ELF-1 (cell line): Measurements from ENCODE around the gene RAET1E.
A peak's percentile ranks its signal among the peaks of the same experiment; 100 is the strongest.
"Not testable (repeated sequence)": the region's sequence is repeated elsewhere in the genome, so short reads cannot be mapped to it uniquely, and the experiment has no call there.

Experiments used
- DNase-seq: peaks from one replicate; pipeline ENCODE4 v3.0.0-alpha.2; 2016; ENCODE audit warnings: low read depth, low spot score

RAET1E gene

DNA sequence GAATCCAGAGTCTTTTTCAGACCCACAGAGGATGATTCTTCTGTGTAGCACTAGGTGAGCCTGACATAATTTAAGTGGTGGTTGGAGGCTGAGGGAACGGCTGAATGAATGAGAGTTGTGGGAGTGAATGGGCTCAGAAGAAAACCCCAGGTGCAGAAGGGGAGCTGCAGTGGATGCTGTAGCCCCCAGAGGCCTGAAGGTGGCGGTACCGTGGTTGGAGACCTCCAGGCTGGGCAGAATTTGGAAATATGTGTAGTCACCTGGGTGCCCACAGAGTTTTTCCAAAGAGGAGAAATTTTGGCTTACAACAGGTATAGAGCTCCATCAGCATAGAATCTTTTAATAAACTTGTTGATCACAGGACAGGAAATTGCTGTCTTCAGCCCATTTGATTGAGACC lies 31.5 kb upstream of the RAET1E start:
- no peak for DNase-seq

DNA sequence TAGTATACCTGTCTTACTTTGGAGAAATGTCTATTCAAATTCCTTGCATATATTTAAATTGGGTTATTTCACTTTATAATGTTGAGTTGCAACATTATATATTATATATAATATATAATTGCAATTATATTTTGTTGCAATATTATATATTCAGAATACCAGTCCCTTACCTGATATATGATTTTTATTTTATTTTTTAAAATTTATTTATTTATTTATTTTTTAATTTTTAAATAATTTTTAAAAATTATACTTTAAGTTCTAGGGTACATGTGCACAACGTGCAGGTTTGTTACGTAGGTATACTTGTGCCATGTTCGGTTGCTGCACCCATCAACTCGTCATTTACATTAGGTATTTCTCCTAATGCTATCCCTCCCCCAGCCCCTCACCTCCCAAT lies 29.1 kb upstream of the RAET1E start:
- DNase-seq: not testable (repeated sequence)

DNA sequence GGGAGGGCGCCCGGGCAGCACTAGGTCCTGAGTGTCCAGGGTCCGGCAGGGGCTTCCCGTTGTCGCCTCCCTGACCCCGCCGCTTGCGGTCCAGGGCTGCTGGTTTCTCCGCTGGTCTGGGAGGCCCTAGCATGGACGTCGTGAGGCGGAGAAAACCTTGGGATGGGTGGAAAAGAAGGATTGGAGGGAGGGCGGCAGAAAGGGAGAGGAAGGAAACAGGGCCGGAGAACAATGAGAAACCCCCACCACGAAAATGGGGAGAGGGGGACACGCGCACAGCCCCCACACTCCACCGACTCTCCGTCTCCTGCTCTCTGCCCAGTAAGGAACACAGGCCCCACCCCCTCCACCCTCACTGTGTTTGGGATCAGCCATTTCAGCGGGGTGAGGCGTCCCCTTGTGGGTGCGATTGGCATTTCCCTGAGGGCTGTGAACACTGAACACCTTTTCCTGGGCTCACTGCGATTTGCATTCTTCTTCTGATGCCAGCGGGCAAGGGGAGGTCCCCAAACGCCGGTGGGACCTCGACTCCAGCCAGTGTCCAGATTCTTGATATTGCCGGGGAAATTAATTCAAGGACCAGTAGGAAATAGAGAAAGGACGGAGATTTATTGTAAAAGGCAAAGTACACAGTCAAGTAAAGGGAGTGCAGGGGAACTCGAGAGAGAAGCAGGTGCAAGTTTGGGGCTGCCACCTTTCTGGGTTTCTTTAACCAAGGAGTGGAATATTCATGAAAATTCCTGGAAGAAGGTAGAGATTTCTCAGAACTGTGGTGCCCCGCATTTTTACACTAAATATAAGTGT lies 28.3 kb upstream of the RAET1E start:
- DNase-seq: peak; percentile 89

DNA sequence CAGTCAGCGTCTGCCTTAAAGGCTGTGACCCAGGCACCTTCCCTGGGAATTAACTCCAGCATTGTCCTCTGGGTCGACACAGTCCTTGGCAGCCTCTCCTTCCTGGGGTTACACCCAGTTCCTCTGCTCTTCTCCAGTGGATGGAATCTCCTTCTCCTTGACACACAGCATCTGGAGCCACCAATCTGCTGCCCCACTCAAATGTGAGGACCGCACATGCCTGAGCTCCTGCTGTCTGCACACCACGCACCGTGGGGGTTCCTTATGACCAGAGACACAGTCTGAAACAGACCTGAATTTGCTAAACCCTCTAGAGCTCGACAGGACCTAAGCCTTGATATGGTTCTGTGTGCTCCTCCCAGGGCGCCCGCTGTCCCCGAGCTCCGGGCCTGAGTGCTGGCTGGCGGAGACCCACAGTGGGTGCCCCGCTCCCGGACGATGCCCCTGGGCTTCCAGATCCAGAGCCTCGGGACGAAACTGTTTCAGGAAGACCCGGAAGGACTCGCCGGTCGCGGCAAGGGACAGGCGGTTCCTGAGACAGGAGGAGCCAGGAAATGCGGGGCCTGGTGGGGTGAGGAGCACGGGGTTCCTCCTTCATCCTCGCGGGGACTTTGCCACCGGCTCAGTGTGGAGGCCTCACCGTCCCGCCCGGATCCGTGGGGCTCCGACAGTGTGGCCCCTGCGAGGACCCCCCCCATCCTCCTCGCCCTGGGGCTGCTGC lies 27.5 kb upstream of the RAET1E start:
- no peak for DNase-seq

DNA sequence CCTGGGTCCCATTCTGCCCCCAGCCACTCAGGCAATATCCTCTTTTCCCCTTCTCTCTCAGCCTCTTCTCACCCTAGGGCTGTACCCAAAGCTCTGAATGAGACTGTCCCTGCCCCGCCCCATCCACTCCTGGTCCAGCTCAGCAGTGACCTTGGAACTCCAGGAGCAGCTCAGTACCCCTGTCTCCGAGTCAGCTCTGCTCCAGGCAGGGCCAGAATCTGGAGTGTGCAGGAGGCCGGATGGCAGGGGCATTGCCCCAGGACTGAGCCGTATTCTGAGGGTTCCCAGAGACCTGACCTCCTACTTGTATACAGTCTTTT lies 27.0 kb upstream of the RAET1E start:
- no peak for DNase-seq

DNA sequence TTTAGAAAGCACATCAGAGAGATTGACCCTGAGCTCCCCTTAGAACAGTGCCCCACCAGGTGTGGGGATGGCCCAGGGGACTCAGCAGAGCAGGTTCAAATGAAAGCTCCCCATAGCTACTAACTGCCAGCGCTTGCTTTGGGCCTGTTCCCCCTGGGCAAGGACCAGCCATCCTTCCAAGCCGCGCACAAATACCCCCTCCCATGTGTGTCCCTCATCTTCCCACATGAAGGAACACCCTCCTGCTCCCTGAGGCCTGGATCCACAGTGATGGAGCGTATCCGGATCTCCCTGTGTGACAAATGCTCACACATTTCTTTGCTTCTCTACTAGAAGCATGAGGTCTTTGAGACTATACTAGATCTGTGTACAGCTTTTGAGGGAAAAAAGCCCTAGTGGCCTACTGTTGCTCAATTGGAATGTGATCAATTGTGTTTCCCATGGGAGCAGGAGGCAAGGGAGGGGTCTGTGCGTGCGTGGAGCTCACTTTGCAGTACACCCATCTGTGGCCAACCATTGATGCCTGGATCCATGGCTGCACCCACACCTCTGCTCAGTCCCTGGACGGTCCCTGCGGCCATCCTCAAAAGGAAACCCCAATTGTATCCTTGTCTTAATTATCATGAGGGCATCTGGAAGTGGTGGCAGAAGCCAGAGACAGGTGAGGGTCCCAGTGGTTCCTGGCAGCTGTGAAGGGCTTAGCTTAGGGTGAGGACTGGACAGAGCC lies 26.5 kb upstream of the RAET1E start:
- DNase-seq: no peak

DNA sequence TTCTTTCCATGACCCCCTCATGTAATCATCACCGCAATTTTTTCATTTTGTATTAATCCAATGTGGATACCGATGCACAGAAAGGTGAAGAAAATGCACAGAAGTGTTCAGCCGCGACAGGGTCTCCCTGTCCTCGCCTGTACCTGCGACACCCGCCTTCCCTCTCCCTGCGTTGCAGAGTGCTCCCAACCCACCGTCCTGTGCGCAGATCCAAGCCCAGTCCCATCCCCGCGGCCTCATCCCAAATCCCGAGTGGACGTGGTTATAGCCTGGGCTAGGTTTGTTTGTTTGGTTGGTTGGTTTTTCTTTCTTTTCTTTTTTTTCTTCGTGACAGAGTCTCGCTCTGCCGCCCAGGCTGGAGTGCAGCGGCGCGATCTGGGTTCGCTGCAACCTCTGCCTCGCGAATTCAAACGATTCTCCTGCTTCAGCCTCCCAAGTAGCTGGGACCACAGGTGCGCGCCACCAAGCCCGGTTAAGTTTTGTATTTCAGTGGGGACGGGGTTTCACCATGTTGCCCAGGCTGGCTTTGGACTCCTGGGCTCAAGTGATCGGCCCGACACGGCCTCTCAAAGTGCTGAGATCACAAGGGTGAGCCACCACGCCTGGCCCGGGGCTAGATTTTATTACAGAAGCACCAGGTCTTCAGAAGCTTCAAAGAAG lies 25.5 kb upstream of the RAET1E start:
- DNase-seq: no peak

DNA sequence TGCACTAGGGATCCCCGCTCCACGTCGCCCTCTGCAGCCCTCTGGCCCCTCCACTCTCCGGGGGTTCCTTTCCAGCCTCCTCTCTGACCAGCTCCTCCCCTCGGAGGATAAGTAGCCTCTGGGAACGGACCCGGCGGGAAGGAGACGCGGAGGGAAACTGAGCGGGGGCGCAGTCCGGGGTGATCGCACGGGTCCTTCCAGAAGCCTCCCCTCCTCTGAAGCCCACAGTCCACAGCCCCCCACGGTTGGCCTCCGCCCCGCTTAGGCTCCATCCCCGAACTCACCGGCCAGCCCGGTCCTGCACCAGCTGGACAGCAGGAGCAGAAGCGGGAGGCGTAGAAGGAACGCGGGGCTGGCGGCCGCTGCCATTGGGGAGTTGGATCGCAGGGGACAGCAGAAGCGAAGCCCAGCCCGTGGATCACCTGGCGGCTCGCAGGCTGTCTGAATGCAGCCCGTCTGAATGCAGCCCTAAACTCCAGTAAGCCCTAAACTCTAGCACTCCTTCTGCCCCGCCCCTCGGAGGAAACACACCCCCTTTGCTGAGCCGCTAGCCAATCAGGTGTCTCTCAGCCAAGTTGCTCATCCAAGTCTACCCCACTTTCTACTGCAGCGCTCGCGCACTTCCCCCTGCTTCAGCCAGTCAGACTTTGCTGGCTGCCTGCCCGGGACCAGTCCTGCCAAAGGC lies 24.9 kb upstream of the RAET1E start, which contains the start of gene RAET1G:
TSS of gene RAET1G (minus strand) at position 480 of the 685 bp plus-strand sequence. CDS start at position 369, 111 bp downstream.
- peak; percentile 89 for DNase-seq

DNA sequence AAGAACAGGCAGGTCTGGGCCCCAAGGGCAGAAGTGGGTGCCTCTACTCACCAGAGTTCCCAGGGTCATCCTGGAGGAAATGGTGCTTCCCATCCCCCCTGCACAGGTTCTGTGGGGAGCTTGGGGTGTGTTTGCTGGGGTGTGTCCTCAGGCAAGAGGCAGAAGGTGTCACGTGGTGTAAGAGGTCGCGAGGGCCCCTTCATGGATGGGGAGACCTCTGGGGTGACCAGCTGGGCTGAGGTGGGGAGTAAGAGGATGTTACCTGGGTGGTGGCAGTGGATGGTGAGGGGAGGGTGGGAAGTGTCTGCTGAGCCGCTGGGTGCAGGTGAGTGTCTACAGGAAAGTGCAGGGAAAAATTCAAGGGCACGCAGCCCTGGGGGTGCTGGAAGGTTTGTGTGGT lies 24.2 kb upstream of the RAET1E start:
- not testable (repeated sequence) for DNase-seq

DNA sequence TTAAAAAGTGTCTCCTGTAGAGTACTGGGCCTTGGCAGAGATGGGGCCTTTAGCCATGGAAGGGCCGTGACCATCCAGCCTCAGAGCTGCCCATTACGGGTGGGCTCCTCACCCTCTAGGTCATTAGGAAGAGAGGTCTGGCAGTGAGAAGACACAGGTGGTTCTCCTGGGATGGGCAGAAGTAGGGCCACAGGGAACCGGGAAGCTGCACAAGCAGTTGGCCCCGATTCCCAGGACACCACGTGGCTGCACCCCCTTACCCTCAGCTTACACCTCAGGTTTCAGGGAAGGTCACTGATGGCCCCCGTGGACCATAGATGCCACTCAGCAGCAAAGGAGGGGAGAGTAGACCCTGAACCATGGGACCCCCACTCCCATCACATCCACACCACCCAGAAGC lies 23.4 kb upstream of the RAET1E start:
- DNase-seq: no peak

DNA sequence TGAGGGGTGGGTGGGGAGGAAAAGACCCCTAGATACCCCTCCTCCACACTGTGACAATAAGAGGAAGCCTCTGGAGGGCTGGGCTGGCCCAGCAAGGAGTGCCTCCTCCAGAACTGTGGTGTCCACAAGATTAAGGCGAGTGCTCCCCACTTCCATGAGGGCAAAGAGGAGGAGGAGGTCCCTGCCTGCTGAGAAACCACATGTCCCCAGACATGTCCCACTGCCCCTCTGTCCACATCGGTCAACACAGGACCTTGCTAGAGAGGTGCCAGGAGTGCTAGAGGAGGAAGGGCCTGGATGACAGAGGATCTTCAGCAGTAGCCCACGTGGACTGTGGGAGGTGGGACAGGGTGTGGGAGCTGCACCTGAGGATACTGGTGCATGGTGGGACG lies 21.9 kb upstream of the RAET1E start:
- no peak for DNase-seq

DNA sequence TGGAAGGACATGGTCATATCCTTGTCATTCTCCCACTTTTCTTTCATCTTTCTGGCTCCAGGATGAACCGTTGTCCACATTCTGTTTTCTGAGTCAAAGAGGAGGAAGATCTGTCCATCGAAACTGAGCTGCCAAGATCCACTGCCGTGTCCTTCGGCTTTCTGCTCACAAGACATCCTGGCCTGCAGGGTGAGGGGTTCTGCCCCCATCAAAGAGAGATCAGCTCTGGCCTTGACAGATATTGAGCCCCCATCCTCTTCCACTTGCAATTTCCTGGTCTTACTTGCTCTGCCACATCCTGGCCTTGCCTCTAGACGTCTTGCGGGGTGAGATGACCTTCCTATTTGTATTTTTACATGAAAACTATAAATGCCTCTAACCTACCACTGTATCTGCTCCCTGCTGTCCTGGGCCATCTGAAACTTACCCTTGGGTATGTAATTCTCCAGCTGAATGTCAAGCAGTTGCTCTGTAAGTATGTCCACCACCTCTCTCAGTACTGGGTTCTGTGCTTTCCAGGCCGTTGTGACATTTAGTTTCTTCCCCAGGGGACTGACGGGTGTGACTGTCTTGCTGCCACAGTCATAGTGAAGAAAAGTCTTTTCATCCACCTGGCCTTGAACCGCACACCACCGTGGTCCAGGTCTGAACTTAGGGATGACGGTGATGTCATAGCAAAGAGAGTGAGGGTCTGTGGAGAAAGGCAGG lies 21.4 kb upstream of the RAET1E start:
- DNase-seq: not testable (repeated sequence)

DNA sequence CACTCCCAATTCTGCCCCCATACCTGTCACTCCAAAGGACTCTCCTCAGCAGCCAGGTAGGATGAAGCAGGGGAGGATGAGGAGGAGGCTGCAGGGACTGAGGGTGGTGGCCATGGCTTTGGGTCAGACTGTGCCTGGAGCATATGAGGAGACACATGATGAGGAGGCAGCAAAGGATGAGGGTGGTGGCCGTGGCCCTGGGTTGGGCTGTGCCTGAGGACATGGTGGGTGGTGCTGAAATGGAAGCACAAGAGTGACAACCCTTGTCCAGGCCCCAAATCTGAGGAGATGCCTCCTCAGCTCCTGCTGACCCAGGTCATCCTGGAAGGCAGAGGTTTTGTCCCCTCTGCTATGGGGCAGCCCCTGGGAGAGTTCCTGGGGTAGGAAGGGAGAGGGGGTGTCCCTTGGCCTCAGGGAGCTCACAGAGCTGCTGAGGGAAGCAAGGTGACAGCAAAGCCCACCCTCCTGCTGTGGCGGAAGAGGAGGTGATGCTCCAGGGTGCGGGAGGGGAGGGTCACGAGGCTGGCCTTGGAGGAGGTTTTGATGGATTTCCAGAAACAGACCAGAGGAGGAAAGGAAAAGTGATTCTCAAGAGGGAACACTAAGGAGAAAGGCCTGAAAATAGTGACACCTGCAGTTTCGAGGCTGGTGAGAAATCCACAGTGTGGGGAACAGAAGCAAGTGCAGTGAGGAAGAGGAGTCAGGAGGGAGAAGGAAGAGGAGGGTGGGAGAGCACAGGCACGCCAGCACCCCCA lies 20.4 kb upstream of the RAET1E start:
- DNase-seq: no peak

DNA sequence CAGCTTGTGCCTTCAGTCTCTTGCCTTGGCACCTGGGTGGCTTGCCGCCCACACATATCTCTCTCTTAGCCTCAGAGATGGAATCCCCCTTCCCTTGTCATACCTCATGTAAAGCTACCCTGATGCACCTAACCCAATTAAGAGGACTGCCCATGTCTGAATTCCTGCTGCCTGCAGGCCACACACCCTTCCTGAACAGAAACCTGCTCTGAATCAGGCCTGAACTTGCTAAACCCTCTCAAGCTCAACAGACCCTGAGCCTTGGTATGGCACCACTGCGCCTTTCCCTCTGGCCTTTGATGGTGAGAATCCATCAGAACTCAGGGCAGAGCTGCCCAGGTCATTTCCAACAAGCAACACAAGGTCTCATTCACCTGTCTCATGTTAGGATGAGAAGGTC lies 19.8 kb upstream of the RAET1E start:
- DNase-seq: no peak

DNA sequence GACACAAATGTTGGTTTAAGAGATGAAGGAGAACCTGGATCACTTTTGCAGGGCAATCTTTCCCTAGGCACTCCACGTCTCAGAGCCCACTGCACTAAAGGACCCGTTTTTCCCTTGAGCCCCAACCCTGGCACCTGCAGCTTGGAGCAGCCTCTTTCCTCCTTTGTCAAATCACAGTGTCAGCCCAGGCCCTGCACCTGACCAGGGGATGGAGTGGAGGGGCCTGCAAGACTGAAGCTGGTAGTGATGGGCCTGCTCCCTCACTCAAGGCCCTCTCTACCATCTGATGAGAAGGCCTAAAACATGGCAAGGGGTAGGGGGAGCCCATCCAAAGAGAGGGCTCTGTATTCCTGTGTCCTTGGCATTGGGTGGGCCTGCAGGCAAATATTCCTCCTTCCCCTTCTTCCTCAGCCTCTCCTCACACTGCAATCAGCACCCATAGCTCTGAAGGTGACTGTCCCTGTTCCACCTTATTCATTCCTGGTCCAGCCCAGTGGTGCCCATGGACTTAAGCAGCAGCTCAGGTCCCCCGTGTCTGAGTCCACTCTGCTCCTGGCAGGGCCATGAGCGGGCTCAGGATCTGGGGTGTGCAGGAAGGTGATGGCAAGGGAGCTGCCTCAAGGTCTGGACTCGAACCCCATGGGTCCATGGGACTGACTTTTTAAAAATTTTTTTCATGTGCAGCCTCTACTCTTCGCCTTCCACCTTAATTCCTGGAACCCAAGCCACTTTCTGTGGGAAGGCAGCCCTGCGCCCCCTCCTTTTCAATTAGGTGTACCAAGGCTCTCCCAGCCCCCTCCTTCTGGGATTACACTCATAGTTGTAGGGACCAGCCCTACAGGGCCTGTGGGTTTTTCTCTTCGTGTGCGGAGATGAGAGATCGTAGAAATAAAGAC lies 18.3 kb upstream of the RAET1E start:
- DNase-seq: no peak

DNA sequence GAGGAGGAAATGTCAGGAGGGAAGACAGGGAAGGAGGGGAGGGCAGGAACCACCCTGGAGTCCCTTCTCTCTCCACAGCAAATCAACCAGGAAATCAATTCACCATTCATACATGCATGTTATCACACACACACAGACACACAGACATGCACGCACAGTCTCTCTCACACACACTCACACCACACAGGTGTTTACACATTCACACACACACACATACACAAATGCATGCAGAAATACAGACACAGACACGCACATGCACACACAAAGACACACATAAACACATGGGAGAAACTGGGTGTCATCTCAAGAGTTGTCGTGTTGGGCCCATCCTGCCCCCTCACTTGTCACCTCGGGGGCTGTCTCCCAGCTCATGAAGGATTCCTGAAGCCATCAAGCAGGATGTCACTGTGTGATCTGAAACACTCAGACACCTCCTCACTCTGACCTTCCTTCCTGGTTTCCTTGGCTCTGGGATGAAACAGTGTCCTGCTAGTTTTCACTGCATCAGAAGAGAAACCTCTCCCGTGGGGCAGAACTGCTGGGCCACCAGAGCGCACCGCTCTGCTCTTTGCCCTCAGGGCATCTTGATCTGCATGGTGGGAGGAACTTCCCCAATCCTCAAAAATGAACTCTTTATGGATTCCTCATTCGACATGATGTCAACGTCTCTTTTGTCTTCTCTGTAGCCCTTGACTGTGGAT lies 15.8 kb upstream of the RAET1E start:
- no peak for DNase-seq

DNA sequence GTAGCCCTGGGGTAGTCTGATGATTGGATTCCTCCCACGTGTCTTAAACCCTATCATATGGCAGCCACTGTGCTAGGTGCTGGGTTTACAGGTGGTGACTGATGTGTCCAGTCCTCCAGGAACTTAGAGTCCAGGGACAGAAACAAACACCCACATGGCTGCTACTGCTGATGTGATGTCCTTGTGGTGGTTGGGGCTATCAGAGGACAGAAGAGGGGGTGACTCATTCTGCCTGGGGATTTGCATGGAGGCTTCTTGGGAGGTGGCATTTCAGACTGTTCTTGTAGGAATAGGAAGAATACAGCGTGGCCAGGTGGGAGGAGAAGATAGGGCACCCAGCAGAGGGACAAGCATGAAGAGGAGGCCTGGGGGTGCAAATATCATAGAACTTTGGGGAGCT lies 15.2 kb upstream of the RAET1E start:
- no peak for DNase-seq

DNA sequence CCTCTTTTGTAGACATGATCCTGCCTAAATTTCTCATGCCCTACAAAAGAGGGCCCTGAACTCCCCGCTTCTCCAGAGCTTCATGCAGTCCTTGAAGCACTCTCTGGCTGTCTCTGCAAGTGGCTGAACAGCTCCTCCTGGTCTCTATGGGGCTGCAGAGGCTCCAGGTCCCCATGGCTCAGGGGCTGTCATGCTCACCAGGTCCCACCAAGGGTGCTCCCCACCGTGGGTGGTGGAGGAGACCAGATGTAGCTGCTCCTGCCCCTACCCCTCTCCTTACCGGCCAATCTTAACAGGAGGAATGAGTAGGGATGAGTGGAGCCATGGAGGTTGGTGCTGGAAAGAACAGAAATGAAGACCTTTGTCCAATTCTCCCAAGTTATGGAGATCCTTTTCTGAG lies 14.8 kb upstream of the RAET1E start:
- not testable (repeated sequence) for DNase-seq
